HL-60 (cell line): ENCODE measurements around the gene BTBD2.

Experiments
- POLR2AphosphoS5 ChIP-seq: IDR thresholded peaks from 2 replicates; pipeline ENCODE4 v1.6.1; 2012; ENCODE audit warnings: low read depth
- TF ChIP-seq, protein P1 (sequence below): IDR thresholded peaks from one replicate; pipeline ENCODE4 v1.5.1; 2011; ENCODE audit warnings: low read length, control low read depth, inconsistent platforms; ENCODE audit not compliant: insufficient read depth
- TF ChIP-seq, protein P2 (sequence below): IDR thresholded peaks from 2 replicates; pipeline ENCODE4 v1.6.1; 2012; ENCODE audit warnings: low read depth; ENCODE audit not compliant: insufficient replicate concordance

DNA sequence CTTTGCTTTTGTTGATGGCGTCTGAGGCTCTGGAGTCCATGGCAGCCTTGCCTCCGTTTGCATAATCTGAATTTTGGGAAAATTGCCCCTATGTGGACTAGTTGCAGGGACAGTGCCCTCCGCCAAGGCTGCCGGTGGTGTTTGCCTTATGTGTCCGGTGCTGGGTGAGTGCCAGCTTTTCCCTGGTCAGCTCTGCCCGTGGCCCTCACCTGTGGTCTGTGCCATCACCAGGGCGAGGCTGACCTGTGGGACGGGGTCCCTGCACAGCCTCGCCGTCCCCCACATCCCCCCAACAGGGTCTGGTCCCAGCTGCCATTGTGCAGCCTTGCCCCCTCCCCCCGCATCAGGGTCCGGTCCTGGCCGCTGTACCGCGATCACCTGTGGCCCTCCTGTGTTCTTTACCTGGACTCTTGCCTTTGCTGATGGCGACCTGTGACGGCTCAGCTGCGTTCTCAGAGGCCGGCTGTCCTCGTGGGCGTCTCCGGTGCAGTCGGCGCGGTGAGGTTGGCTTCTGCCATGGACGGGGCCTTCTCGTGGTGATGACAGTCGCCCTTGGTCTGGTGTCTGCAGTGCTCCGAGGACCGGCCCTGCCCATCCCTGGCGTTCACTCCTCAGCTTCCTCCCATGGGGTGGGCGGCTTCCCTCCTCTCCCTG lies 61.9 kb downstream of the BTBD2 start:
- TF ChIP-seq, protein P1, sequence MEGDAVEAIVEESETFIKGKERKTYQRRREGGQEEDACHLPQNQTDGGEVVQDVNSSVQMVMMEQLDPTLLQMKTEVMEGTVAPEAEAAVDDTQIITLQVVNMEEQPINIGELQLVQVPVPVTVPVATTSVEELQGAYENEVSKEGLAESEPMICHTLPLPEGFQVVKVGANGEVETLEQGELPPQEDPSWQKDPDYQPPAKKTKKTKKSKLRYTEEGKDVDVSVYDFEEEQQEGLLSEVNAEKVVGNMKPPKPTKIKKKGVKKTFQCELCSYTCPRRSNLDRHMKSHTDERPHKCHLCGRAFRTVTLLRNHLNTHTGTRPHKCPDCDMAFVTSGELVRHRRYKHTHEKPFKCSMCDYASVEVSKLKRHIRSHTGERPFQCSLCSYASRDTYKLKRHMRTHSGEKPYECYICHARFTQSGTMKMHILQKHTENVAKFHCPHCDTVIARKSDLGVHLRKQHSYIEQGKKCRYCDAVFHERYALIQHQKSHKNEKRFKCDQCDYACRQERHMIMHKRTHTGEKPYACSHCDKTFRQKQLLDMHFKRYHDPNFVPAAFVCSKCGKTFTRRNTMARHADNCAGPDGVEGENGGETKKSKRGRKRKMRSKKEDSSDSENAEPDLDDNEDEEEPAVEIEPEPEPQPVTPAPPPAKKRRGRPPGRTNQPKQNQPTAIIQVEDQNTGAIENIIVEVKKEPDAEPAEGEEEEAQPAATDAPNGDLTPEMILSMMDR, result no peak
- no peak for TF ChIP-seq POLR2AphosphoS5
- TF ChIP-seq, protein P2, sequence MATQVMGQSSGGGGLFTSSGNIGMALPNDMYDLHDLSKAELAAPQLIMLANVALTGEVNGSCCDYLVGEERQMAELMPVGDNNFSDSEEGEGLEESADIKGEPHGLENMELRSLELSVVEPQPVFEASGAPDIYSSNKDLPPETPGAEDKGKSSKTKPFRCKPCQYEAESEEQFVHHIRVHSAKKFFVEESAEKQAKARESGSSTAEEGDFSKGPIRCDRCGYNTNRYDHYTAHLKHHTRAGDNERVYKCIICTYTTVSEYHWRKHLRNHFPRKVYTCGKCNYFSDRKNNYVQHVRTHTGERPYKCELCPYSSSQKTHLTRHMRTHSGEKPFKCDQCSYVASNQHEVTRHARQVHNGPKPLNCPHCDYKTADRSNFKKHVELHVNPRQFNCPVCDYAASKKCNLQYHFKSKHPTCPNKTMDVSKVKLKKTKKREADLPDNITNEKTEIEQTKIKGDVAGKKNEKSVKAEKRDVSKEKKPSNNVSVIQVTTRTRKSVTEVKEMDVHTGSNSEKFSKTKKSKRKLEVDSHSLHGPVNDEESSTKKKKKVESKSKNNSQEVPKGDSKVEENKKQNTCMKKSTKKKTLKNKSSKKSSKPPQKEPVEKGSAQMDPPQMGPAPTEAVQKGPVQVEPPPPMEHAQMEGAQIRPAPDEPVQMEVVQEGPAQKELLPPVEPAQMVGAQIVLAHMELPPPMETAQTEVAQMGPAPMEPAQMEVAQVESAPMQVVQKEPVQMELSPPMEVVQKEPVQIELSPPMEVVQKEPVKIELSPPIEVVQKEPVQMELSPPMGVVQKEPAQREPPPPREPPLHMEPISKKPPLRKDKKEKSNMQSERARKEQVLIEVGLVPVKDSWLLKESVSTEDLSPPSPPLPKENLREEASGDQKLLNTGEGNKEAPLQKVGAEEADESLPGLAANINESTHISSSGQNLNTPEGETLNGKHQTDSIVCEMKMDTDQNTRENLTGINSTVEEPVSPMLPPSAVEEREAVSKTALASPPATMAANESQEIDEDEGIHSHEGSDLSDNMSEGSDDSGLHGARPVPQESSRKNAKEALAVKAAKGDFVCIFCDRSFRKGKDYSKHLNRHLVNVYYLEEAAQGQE, result no peak
